ENCODE results near the gene ST3GAL6. TPM values are rescaled to one million over a fixed set of nuclear protein-coding genes. Genes with fewer than 3 reads are reported as not detected.

The ST3GAL6 gene
- total RNA-seq, 1 donor from 2014 or later: 16.0 TPM

DNA sequence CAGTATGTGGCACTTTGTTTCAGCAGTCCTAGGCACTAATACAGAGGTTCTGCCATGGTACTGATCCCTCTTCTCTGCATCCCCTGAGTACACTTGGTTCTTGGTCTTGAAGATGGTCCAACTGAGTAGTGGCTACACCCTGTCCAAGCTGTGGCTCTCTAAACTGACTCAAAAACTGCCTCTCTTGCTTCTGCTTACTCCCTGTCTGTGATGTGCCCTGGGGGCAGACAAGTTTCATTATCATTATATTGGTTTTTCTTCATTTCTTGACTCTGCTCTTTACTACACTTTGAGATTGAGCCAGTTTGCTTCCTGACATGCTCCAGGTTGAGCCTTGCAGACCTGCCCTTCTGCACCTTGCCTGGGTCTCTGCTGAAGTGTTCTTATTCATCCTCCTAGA lies 18.9 kb upstream of the ST3GAL6 start:
- DNase-seq (ENCODE audit: low read depth, low spot score): no peak
- H3K27me3 Mint-ChIP-seq (ENCODE audit: low read depth): no peaks in the 10 kb centered on the region

DNA sequence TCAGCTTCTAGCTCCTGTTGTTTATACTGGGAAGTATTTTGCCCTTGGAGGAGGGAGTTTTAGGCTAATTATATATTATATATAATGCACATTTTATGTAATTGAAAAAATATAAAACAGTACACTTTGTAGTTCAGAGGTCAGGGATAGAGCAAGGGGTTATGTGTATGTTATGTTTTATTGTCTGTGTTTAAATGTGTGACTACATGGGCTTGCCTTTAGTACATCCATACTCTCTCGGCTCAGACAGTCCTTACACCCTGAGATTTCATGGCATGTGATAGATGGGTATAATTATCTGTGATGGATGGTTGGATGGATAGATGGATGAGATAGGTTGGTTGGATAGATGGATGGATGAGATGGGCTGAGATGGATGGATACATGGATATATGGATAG lies 17.4 kb upstream of the ST3GAL6 start:
- H3K27ac Mint-ChIP-seq (ENCODE audit: unreplicated experiment): no peak overlapping the region
- H3K27me3 Mint-ChIP-seq (ENCODE audit: low read depth): no peaks in the 10 kb centered on the region
- peaks cover 34% of the 10 kb centered on the region for H3K4me1 Mint-ChIP-seq
- no peaks in the 10 kb centered on the region for H3K9me3 Mint-ChIP-seq
- TF ChIP-seq, protein P1, sequence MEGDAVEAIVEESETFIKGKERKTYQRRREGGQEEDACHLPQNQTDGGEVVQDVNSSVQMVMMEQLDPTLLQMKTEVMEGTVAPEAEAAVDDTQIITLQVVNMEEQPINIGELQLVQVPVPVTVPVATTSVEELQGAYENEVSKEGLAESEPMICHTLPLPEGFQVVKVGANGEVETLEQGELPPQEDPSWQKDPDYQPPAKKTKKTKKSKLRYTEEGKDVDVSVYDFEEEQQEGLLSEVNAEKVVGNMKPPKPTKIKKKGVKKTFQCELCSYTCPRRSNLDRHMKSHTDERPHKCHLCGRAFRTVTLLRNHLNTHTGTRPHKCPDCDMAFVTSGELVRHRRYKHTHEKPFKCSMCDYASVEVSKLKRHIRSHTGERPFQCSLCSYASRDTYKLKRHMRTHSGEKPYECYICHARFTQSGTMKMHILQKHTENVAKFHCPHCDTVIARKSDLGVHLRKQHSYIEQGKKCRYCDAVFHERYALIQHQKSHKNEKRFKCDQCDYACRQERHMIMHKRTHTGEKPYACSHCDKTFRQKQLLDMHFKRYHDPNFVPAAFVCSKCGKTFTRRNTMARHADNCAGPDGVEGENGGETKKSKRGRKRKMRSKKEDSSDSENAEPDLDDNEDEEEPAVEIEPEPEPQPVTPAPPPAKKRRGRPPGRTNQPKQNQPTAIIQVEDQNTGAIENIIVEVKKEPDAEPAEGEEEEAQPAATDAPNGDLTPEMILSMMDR (conservative IDR thresholded peaks at IDR 0.05): no peak
- no peak overlapping the region for H3K4me3 Mint-ChIP-seq
- H3K36me3 Mint-ChIP-seq (ENCODE audit: low read depth): no peaks in the 10 kb centered on the region
- DNase-seq (ENCODE audit: low read depth, low spot score): no peak

More for the DNA sequence above, 18.9 kb upstream of the ST3GAL6 start:
- no peaks in the 10 kb centered on the region for H3K36me3 Mint-ChIP-seq (ENCODE audit: low read depth)
- TF ChIP-seq, protein P1 (conservative IDR thresholded peaks at IDR 0.05): no peak
- no peak overlapping the region for H3K4me3 Mint-ChIP-seq
- peaks cover 26% of the 10 kb centered on the region for H3K4me1 Mint-ChIP-seq
- no peaks in the 10 kb centered on the region for H3K9me3 Mint-ChIP-seq
- no peak overlapping the region for H3K27ac Mint-ChIP-seq (ENCODE audit: unreplicated experiment)

DNA sequence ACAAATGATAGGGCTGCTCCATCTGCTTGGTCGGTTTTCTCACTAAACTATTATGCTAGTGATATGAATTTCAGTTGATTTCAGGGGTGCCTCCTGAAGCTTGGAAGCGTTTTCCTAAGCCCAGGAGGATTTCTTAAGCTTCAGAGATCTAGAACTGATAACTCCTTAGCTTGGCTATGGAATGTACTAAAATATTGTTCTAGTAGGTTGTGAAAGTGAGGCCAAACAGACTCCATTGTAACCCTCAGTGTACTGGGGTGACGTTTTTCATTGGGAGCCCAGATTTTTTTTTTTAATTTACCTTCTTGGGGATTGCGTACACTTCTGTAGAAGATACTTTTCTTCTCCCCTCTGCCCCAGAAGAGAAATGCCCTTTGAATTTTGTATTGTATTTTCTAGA lies 17.0 kb upstream of the ST3GAL6 start:
- DNase-seq (ENCODE audit: low read depth, low spot score): no peak
- H3K27me3 Mint-ChIP-seq (ENCODE audit: low read depth): no peaks in the 10 kb centered on the region
- H3K4me1 Mint-ChIP-seq: peaks cover 34% of the 10 kb centered on the region
- no peak overlapping the region for H3K27ac Mint-ChIP-seq (ENCODE audit: unreplicated experiment)
- no peaks in the 10 kb centered on the region for H3K9me3 Mint-ChIP-seq
- H3K36me3 Mint-ChIP-seq (ENCODE audit: low read depth): no peaks in the 10 kb centered on the region
- TF ChIP-seq, protein P1 (conservative IDR thresholded peaks at IDR 0.05): no peak
- no peak overlapping the region for H3K4me3 Mint-ChIP-seq

DNA sequence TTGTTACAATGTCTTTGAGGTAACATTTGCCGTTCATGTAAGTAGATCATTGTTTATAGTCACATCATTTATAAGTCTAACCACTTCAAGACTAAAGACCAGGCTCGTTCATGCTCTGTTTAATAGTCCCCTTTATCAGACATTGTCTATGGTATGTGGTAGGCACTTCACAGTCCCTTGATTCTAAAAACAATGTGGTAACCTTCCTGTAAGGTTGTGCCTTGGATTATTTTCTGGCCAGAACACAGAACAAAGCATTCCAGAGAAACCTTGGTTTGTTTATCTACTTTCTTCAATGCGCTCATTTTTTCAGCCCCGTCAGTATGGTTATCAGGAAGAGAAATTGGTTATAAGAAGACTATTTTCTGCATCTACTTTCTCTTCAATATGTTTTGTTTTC lies 16.3 kb upstream of the ST3GAL6 start:
- DNase-seq (ENCODE audit: low read depth, low spot score): no peak
- TF ChIP-seq, protein P1 (conservative IDR thresholded peaks at IDR 0.05): no peak
- Mint-ChIP-seq H3K4me1 (peaks cover 34% of the 10 kb centered on the region), H3K27me3 (ENCODE audit: low read depth) (no peaks in the 10 kb centered on the region), H3K27ac (ENCODE audit: unreplicated experiment) (no peak overlapping the region), H3K36me3 (ENCODE audit: low read depth) (no peaks in the 10 kb centered on the region), H3K4me3 (no peak overlapping the region), H3K9me3 (no peaks in the 10 kb centered on the region)

DNA sequence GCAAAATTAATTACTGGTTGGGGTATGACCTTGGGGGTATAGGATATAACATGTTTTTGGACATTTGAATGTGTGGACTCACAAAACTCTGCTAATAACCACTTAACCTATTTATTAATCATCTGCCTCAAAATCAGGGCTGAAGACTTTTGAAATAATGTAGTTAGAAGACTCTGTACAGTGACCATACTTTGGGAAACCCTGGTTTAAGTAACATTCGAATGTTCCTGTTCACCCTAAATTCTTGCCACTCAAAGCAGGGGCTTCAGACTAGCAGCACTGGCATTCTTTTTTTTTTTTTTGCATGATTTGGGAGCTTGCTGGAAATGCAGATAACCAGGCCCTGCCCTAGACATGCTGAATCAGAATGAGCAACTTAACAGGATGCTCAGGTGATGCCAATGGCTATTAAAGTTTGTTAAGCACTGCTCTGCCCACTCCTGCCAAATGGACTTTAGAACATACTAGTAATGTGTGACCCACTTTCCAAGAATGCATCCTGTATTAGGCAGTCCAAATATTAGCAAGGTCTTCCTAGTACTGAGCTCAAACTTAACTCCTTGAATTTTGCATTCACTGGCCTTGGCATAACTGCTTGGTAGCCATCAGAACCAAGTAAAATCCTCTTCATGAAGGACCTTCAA lies 12.7 kb upstream of the ST3GAL6 start:
- TF ChIP-seq, protein P1 (conservative IDR thresholded peaks at IDR 0.05): no peak
- H3K4me3 Mint-ChIP-seq: no peak overlapping the region
- no peaks in the 10 kb centered on the region for H3K9me3 Mint-ChIP-seq
- no peak for DNase-seq (ENCODE audit: low read depth, low spot score)
- H3K36me3 Mint-ChIP-seq (ENCODE audit: low read depth): no peaks in the 10 kb centered on the region
- no peak overlapping the region for H3K27ac Mint-ChIP-seq (ENCODE audit: unreplicated experiment)
- no peaks in the 10 kb centered on the region for H3K27me3 Mint-ChIP-seq (ENCODE audit: low read depth)
- H3K4me1 Mint-ChIP-seq: peaks cover 26% of the 10 kb centered on the region

All from neural crest cell (in vitro differentiated cells).